Measurements from ENCODE around the gene DLGAP1.

The DLGAP1 gene

DNA sequence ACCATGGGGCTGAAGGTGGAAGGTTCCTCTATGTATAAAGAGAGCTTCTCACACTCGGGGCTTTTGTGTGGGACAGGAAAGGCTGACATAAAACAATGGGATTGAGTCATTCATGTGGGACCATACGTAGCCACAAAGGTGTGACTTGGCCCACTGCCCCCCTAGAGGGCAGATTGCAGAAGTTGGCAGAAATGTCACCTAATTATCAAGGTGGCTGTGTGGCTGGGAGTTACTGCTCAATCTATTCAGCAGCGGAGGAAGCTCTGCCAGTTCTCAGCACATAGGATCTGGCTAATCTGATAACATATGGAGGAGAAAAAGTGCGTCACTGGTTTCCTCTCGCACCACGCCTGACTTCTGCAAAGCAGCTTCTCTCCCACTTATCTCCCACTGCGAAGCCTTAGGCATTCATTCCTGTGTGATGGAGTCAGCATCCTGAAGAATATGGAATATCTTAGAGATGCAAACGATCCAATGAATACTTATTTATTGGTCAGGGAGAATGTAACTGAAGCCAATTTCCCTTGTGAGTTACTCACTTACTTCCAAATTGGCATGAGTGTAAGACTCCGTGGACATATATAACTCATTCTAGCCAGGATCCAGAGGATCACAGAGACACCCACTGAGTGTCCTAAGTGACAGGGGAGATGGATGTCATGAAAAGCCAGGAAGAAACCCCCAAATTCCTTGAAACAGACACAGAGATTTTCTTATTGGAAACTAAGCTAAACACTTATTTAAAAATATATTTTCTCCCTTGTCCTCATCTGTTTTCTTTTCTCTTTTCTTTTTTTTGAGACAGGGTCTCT is 660.4 kb downstream of the DLGAP1 start:
- DNase-seq: no peak

DNA sequence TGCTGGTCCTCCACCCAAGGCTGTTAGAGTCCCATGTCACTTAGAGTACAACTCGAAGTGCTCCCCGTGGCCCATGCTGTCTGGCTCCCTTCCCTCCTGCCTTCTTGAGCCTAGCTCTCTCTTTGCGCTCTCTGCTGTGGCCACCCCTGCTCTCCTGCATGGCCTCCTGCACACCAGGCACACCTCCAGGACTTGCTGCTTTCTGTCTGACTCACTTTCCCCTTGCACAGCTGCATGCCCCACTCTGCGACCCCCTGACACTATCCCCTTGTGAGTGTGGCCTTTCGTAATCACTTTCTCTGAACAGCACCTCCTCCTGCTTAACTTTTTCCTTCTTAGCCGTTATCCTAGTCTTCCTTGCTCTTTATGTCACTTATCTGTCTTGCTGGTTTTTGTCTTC is 661.6 kb downstream of the DLGAP1 start:
- DNase-seq: no peak

DNA sequence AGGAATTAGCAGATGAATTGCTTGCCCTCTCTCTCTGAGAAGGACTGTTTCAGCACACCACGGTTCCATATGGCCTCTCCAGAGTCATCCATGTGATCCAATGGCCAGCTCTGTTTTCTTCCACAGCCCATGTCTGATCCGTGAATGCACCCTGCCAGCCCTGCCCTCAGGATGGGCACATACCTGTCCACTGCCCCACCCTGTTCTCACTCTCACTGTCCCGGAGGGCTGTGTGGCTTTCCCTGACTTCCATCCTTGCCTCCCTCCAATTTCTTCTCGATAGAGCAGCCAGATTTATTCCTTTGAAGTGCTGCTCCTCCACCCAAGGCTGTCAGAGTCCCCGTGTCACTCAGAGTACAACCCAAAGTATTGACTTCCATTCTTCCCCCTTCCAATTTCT is 662.0 kb downstream of the DLGAP1 start:
- no peak for DNase-seq

- DNase-seq: no peak
Observed at GRCh38 chr18:3792711-3793110, 662.4 kb downstream of the DLGAP1 start.

DNA sequence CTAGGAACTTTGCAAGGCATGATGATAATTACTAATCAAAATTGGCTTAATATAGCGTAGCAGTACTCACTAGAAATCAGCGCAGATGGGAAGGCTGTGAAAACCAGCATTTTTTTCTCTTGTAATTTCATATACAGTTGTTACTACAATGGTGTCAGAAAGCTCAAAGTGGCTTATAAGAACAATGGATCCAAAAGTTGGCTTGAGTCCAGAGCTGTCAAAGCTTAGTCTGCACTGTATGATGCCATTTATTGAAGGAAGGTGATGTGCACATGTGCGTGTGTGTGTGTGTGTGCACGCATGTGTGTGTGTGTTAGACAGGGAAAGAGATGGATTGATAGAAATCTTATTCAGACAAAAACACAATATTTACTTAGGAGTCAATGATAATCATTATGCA is 663.9 kb downstream of the DLGAP1 start:
- DNase-seq: no peak

GRCh38 chr18:3790703-3791102 is 664.4 kb downstream of the DLGAP1 start:
- no peak for DNase-seq

- DNase-seq: no peak
Observed at GRCh38 chr18:3789525-3789924, 665.6 kb downstream of the DLGAP1 start.

- no peak for DNase-seq
Observed at GRCh38 chr18:3784949-3785348, 670.2 kb downstream of the DLGAP1 start.

GRCh38 chr18:3782901-3783300 is 672.2 kb downstream of the DLGAP1 start:
- no peak for DNase-seq

- DNase-seq: no peak
Observed at GRCh38 chr18:3777719-3778118, 677.4 kb downstream of the DLGAP1 start.

DNA sequence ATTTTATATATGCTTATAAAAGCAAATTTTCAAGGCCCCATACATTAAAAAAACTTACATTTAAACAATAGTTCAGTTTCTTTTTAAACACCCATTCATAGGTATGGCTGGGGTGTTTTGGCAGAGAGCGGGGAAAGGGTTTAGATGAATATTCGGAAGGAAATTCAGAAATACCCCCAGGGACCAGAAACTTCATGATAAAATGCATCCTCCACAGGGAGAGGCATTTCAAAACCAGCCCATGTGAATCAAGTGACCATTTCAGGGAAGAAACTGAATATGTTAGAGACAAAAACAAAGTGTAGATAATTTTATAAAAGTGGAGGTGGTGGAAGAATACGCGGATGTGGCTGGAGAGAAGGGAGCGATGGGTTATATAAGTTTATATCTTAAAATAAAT is 678.0 kb downstream of the DLGAP1 start:
- DNase-seq: no peak

GRCh38 chr18:3775996-3776395 is 679.1 kb downstream of the DLGAP1 start:
- DNase-seq: no peak

DNA sequence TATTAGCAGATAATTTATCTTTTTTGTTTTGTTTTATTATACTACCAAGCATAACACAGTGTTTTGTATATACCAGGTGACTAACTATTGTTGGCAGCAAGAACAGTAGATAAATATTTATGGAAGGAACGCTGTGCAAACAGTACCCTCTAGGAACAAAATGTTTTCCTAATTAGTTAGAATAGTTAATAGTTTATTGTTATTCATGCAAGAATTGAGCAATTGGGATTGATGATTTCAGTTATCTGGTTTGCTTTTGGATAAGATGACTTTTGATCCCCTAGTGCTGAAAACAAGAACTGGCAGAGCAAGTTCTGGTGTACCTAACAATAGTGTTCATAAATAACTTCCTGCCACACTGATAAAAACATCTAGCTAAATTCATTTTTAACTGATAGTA is 681.8 kb downstream of the DLGAP1 start:
- no peak for DNase-seq

GRCh38 chr18:3771121-3771971 is 683.8 kb downstream of the DLGAP1 start:
- no peak for DNase-seq

GRCh38 chr18:3761266-3761665 is 693.8 kb downstream of the DLGAP1 start:
- DNase-seq: no peak

- DNase-seq: no peak
Observed at GRCh38 chr18:3760741-3761140, 694.4 kb downstream of the DLGAP1 start.

- no peak for DNase-seq
Observed at GRCh38 chr18:3759099-3759498, 696.0 kb downstream of the DLGAP1 start.

DNA sequence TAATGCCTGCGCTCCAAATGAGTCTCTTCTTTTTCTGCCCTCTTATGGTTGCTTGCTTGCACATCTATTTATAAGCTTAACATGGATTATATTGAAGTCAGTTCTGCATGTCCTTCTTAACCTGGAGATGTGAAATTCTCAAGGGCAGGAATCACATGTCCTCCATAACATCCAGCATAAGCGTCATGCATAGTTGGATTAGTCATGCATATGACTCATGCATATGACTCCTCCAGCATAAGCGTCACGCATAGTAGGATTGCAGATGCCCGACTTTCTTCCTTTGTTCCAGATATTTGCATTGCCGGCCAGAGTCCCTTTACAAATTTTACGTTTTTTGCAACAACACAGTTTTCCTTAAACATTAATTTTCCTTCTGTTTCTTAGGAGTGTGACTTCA is 696.6 kb downstream of the DLGAP1 start:
- no peak for DNase-seq

DNA sequence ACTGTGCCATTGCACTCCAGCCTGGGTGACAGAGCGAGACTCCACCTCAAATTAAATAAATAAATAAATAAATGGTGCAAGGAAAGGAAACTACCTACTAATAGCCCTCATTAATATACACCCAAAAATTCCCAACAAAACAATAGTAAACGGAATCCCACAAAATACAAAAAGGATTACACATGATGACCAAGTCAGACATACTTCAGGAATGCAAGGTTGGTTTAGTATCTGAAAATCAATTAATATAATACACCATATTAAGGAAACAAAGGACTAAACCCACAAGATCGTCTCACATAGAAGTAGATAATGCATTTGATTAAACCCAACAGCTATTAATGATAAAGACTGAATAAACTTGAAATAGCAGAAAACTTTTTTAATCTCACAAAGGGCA is 697.7 kb downstream of the DLGAP1 start:
- no peak for DNase-seq

- DNase-seq: no peak
Observed at GRCh38 chr18:3753106-3753505, 702.0 kb downstream of the DLGAP1 start.

DNA sequence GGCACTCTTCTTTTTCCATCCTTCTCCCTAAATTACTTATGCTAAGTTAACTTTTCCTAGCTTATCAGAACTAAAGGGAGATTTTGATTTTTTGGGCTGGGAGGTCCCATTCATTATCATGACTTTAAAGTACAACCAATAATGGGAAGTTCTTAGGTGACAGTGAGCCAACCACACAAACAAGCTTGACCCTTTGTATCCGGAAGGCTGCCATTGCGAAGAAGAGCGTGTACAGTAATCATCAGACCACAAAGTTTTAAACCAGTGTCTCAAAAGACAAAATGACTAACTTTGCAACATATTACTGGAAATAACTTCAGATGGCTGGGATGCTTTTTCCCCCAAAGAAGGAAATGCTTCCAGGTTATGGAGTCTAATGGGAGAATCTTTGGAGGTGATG is 707.0 kb downstream of the DLGAP1 start:
- DNase-seq: no peak

GRCh38 chr18:3747176-3747973 is 707.7 kb downstream of the DLGAP1 start:
- DNase-seq: no peak

DNA sequence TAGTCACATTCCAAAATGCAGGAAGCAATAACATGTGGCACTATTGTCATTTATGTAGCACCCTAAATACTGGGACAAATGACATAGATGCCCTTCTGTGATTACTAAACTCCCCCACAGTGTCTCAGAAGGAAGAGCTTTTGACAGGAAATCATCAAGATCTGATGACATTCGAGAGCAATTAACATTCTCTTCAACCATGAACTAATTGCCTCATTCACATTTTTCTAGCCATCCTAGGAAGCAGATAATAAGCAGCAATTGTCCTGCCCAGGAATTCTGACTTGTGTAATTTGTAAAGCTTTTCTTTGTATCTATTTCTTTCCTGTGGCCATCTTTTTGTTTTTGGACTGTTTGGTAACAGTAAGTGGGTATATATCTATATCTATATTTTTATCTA is 712.6 kb downstream of the DLGAP1 start:
- DNase-seq: no peak

All from cortex of kidney (tissue), 1 donor.